NCI-H82 (cell line): Measurements from ENCODE around the gene ALKBH7.
"Not testable (repeated sequence)": the region's sequence is repeated elsewhere in the genome, so short reads cannot be mapped to it uniquely, and the experiment has no call there.

Source experiments
- DNase-seq: peaks from one replicate; lab custom pipeline; 2025; lab: John Stamatoyannopoulos, UW

Gene ALKBH7

GRCh38 chr19:6372594-6373095 lies at the start of gene ALKBH7:
ALKBH7 (plus strand) TSS chr19:6372794; CDS start chr19:6372821, 27 bp downstream.
- DNase-seq = peak; percentile 99

GRCh38 chr19:6324757-6325156 lies 47.8 kb upstream of the ALKBH7 start:
- DNase-seq = no peak

- DNase-seq = no peak
These were observed 47.0 kb upstream of the ALKBH7 start for GRCh38 chr19:6325614-6326013.

- DNase-seq = no peak
These were observed 45.8 kb upstream of the ALKBH7 start for GRCh38 chr19:6326815-6327214.

- no peak for DNase-seq
These were observed 39.2 kb upstream of the ALKBH7 start, which contains the start of gene ACER1 for GRCh38 chr19:6333439-6333838. ACER1 (minus strand) TSS chr19:6333612; CDS start chr19:6333551, 61 bp downstream.

- no peak for DNase-seq
These were observed 37.9 kb upstream of the ALKBH7 start for GRCh38 chr19:6334490-6335285.

GRCh38 chr19:6340493-6341201 lies 31.9 kb upstream of the ALKBH7 start:
- no peak for DNase-seq

- DNase-seq = no peak
These were observed 29.1 kb upstream of the ALKBH7 start for GRCh38 chr19:6343462-6343861.

- DNase-seq = not testable (repeated sequence)
These were observed 23.3 kb upstream of the ALKBH7 start for GRCh38 chr19:6349271-6349670.

- no peak for DNase-seq
These were observed 21.9 kb upstream of the ALKBH7 start for GRCh38 chr19:6350688-6351087.

GRCh38 chr19:6352381-6353165 lies 20.0 kb upstream of the ALKBH7 start:
- no peak for DNase-seq

- DNase-seq = no peak
These were observed 18.4 kb upstream of the ALKBH7 start for GRCh38 chr19:6354098-6354674.

- DNase-seq = not testable (repeated sequence)
These were observed 17.1 kb upstream of the ALKBH7 start for GRCh38 chr19:6355321-6356040.

GRCh38 chr19:6357174-6357573 lies 15.4 kb upstream of the ALKBH7 start:
- no peak for DNase-seq

- DNase-seq = no peak
These were observed 14.6 kb upstream of the ALKBH7 start for GRCh38 chr19:6358003-6358402.

GRCh38 chr19:6359568-6360341 lies 12.8 kb upstream of the ALKBH7 start:
- DNase-seq = no peak

- not testable (repeated sequence) for DNase-seq
These were observed 12.1 kb upstream of the ALKBH7 start for GRCh38 chr19:6360445-6360844.

GRCh38 chr19:6360857-6361216 lies 11.8 kb upstream of the ALKBH7 start:
- DNase-seq = not testable (repeated sequence)

GRCh38 chr19:6362027-6362350 lies 10.6 kb upstream of the ALKBH7 start:
- DNase-seq = no peak

- no peak for DNase-seq
These were observed 10.2 kb upstream of the ALKBH7 start for GRCh38 chr19:6362351-6362801.

- DNase-seq = no peak
These were observed 8.2 kb upstream of the ALKBH7 start for GRCh38 chr19:6364353-6364752.
